ENCODE results near the gene SNX30.

The SNX30 gene

DNA sequence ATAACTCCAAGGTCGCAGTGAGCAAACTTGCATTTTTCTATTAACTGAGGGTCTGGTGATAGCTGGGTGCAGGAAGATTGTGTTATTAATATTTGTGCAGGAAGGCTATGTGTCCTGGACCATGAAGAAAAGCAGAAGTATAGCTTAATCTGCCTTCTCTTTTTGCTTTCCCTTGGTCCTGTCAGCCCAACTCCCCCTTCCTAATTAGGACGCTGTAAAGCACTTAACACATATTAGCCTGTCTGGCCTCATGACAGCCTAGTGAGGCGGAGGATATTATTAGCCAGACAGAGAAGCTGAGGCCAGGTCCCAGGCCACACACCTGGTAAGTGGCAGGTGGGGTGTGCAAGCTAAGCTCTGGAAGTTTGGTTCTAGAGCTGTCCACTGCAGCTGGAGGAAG, 110.6 kb downstream of the SNX30 start:
- no peak for DNase-seq

- peak; percentile 12 for DNase-seq
Observed at GRCh38 chr9:112861638-112862555, 111.3 kb downstream of the SNX30 start.

- no peak for DNase-seq
Observed at GRCh38 chr9:112863214-112863613, 112.7 kb downstream of the SNX30 start.

DNA sequence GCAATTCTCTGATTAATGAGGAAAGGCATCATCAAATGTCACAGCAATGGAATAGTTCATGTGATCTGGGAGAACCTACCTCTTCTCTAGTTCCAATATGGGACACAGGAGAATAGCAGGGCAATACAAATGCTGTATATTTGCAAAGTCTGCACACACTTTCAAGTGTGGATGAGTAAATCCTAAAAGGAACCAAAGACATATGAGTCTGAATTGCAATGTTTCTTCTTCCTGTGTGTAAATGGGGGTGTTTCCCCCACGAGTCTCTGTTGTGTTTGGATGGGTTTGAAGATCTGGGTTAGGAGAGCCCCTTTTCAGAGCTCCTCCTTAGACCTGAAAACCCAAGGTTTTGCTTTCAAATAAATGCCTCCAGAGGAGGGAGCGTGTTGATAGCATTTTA, 113.2 kb downstream of the SNX30 start:
- DNase-seq = no peak

GRCh38 chr9:112864403-112864802, 113.8 kb downstream of the SNX30 start:
- DNase-seq = no peak

- DNase-seq = no peak
Observed at GRCh38 chr9:112864982-112865381, 114.4 kb downstream of the SNX30 start.

GRCh38 chr9:112866662-112867274, 116.2 kb downstream of the SNX30 start:
- DNase-seq = peak; percentile 88

GRCh38 chr9:112867275-112867991, 116.9 kb downstream of the SNX30 start:
- peak; percentile 89 for DNase-seq

DNA sequence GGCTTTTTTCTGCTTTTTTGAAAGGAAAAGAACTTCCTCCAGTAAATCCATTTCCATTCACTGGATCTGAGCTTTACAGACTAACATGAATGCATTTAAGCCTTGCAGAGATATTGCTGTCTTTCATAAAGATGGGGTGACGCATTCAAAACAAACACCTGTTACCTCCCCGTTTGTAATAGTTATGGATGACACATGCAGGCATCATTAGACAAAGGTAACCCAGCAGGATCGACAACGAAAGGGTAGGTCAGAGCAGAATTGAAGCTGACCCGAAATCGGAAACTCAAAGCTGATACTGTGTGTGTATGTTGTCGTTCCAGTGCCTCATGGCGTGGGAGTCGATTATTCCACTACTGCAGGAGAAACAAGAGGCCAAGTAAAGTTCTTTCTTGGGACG, 117.9 kb downstream of the SNX30 start:
- DNase-seq = no peak

GRCh38 chr9:112869041-112869529, 118.5 kb downstream of the SNX30 start:
- no peak for DNase-seq

GRCh38 chr9:112869917-112870316, 119.4 kb downstream of the SNX30 start:
- DNase-seq = no peak

- DNase-seq = no peak
Observed at GRCh38 chr9:112870556-112870955, 120.0 kb downstream of the SNX30 start.

DNA sequence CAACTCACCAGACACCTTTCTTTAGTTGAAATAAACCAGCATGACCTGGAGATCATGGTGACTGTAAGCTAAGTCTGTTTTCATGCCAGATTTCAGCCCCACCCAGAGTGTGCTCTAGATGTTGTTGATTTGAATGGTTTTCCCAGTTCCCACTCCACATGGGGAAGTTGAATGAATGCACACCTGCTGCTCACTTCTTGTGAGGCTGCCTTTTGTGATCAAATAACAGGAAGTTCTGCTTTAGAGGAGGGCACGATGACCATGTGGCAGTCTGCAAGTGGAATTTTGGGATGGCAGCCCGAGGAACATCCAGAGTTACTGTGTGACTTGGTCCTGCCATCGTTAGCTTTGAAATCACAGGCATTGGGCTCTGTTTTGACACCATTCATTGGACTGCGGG, 121.5 kb downstream of the SNX30 start:
- no peak for DNase-seq

DNA sequence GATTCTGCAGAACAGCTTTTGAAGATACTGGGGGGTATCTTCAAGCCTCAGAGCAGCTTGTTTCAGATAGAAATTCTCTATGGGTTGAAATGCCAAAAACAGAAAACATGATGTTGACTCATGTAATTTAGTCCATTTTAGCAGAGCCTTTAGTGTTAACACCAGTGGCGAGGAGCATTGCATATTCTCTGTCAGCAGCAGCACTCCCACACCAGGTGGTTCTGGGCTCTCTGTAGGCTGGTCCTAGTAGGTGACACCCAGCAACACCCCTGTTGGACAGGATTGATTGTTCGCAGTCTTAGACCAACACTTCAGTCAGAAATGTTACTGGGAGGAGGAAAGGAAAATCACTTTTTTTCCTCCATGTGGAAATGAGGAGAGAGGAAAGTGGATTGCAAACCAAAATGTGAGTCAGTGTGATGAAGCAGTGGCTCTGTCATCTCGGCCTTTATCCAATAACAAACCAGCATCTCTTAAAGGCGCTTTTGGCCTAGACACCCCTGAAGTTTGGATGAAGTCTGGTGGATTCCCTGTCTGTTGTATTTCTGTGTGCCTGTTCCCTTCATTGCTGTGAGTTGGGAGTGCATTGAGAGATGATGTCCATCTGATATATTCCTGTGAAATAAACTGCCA, 123.3 kb downstream of the SNX30 start:
- DNase-seq = no peak

DNA sequence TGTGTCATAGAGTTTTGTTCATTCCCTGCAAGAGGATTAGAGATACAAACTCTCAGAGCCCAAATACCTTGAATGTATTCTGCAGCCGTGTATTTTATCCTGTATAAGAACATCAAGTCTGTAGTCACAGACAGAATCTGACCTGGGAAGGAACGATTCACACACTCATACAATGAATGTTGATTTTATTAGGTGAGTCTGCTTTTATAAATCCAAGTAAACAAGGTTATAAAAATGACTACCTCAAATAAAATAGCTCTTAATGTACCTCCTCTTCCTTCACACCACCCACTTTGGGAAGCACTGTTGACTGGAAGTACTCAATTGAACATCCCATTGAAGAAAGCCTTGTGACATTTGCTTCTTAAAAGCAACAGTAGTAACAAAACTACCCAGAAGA, 128.2 kb downstream of the SNX30 start:
- no peak for DNase-seq

DNA sequence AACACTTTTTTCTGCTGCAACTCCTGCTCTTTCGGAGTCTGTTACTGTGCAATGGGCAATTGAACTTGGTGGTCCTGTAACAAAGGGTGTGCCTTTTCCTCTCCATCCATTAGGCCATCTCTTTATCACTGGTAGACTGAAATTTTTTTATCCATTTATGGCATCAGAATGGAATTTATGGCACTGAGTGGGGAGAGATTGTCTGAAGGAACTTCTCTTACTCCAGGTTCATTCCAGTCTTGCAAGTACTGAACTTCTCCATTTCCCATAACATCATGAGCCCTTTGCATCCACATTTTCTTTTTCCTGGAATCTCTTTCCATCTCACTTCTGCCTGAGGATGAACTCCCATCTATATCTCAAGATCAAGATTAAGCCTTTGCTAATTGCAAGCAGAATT, 130.1 kb downstream of the SNX30 start:
- DNase-seq = no peak

DNA sequence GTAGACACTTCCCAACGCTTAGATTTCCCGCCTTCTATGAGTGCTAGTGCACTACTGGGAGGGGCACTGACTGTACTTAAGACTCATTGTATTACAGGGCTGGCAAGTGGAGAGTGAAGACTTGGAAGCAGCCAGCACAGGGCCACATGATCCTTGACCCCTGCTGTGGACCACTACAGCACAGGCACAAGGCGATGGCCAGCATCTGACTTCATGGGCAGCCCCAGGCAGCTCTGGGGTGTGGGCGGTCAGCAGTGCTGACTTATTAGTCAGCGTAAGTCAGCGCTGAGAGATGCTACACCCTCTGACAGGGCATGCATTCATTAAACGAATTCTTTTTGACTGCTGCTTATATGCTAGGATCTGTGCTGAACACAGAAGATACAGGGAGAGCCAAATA, 130.8 kb downstream of the SNX30 start:
- no peak for DNase-seq

GRCh38 chr9:112884101-112884500, 133.5 kb downstream of the SNX30 start:
- peak; percentile 37 for DNase-seq

DNA sequence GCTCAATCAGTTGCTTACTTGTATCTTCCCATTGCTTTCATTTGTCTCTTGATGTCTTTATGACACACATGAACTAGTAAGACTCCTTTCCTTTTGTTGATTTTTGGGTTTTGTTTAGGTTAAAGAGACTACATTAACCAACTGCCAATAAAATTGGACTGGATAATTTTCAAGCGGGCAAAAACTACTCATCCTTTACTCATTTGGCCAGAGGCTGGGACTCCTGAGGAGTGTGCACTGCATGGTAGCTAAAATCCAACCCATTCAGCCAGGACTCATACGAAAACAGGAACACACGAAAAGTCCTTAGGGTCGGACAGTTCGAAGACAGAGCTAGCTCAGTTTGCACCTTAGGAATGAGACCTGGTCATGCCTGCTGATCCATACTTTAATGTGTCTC, 134.2 kb downstream of the SNX30 start:
- DNase-seq = no peak

DNA sequence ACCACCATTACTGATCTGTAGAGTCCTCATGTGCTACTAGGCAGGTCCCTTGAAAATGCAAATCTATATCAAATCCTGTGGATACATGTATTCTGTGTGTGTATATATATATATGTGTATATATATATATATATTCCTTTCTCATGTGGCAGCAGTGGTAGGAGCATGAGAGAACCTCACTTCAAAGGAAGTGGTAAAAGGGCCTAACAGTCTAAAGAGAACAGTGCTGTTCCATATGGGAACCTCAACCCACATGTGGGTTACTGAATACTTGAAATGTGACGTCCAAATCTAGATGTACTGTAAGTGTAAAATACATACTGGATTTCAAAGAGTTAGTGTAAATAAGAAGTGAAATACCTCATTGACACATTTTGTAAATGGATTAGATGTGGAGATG, 134.8 kb downstream of the SNX30 start:
- DNase-seq = no peak

- DNase-seq = no peak
Observed at GRCh38 chr9:112886351-112886750, 135.8 kb downstream of the SNX30 start.

GRCh38 chr9:112887381-112887780, 136.8 kb downstream of the SNX30 start:
- no peak for DNase-seq

Measured in fibroblast of skin of right quadriceps (primary cell).